Epithelial cell of proximal tubule (primary cell): ENCODE data around the gene ABCB8. TPM values are rescaled to one million over a fixed set of nuclear protein-coding genes. Genes with fewer than 3 reads are reported as not detected.

ENCODE experiments used
- DNase-seq: peaks from one replicate; pipeline ENCODE4 v3.0.0-alpha.2; 2011; ENCODE audit warnings: low read depth
- H3K4me3 ChIP-seq: 2 replicates; pipeline ENCODE4 v1.5.1; 2011; ENCODE audit warnings: low read depth, mild to moderate bottlenecking, low read length
- total RNA-seq: library from RNA; depleted of rRNA; stranded (reverse); fragments of >200 nt; gene quantifications from 2 replicates; pipeline ENCODE4 v1.2.3, GENCODE V29; 2015
- TF ChIP-seq, protein P1 (sequence below): conservative IDR thresholded peaks from 2 replicates; pipeline ENCODE4 v1.5.1; 2012; ENCODE audit warnings: low read depth, mild to moderate bottlenecking, low read length

ABCB8 gene
- total RNA-seq, 1 donor from 2014 or later: 31.8 TPM

DNA sequence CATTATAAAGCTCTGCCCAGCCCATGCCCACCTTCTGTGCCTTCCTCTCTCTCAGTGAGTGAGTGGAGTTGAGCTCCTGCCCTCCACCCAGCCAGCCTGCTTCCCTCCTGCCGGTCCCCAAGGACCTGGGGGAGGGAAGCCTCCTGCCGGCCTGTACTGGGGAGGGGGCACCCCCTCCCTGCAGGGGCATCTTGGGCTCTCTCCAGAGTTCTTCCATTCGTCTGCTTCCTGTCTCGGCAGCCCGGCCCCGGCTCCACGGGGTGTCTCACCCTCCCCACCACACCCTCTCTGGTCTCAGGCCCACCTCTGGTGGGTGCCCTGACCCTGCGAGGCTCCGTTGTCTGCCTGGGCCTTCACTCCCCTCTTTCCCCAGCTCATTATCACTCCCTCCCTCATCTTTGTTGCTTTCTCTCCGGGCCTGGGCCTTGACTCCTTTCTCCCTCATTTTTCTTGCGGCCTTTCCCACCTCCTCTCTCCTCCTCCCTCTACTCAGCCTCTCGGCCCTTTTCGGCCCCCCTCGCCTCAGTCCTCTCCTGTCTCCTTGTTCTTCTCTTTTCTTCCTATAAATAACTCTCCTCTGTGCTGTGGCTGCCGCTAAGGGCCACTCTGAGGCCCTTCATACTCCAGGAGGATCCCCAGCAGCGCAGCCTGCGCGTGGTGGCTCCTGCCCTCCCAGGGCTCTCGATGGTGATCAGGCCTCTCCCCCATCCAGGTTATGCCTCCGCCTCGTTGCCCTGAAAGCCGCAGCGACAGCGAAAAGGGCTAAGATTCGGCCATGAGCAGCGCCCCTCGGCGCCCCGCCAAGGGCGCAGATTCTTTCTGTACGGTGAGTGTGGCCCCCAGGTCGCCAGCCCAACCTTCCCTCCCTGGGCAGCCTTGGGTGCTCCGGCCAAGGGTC lies 33.2 kb downstream of the ABCB8 start:
- no peak for DNase-seq
- TF ChIP-seq, protein P1, sequence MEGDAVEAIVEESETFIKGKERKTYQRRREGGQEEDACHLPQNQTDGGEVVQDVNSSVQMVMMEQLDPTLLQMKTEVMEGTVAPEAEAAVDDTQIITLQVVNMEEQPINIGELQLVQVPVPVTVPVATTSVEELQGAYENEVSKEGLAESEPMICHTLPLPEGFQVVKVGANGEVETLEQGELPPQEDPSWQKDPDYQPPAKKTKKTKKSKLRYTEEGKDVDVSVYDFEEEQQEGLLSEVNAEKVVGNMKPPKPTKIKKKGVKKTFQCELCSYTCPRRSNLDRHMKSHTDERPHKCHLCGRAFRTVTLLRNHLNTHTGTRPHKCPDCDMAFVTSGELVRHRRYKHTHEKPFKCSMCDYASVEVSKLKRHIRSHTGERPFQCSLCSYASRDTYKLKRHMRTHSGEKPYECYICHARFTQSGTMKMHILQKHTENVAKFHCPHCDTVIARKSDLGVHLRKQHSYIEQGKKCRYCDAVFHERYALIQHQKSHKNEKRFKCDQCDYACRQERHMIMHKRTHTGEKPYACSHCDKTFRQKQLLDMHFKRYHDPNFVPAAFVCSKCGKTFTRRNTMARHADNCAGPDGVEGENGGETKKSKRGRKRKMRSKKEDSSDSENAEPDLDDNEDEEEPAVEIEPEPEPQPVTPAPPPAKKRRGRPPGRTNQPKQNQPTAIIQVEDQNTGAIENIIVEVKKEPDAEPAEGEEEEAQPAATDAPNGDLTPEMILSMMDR: no peak

DNA sequence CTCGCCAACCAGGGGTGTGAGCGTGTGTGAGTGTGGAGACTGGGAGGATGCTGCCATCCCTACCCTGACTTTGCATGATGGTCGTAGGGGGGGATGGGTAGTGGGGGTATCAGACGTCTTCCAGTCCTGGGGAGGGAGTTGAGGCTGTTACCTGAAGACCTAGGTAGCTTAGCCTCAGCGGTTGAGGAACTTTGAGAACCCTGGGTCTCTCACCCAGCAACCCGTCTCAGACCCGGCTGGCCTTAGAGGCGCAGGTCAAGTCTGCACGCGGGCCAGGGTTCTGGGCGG lies 33.8 kb downstream of the ABCB8 start:
- no peak for DNase-seq
- H3K4me3 ChIP-seq: peak overlapping the region; percentile 31

More for the DNA sequence above, 33.2 kb downstream of the ABCB8 start:
- H3K4me3 ChIP-seq: peak overlapping the region; percentile 71

GRCh38 chr7:151062399-151063211 lies 34.4 kb downstream of the ABCB8 start:
- peak; percentile 64 for DNase-seq
- TF ChIP-seq, protein P1: no peak
- peak overlapping the region; percentile 72 for H3K4me3 ChIP-seq

More for the DNA sequence above, 33.8 kb downstream of the ABCB8 start:
- TF ChIP-seq, protein P1: no peak

- H3K4me3 ChIP-seq: peak overlapping the region; percentile 72
- DNase-seq: no peak
- TF ChIP-seq, protein P1: no peak
Observed at GRCh38 chr7:151063212-151063561, 34.9 kb downstream of the ABCB8 start.

GRCh38 chr7:151064454-151064853 lies 36.2 kb downstream of the ABCB8 start:
- no peak overlapping the region for H3K4me3 ChIP-seq
- TF ChIP-seq, protein P1: no peak
- no peak for DNase-seq

GRCh38 chr7:151064993-151065392 lies 36.7 kb downstream of the ABCB8 start:
- H3K4me3 ChIP-seq: no peak overlapping the region
- TF ChIP-seq, protein P1: no peak
- no peak for DNase-seq
